Measurements from ENCODE around the gene PER2.

The PER2 gene

DNA sequence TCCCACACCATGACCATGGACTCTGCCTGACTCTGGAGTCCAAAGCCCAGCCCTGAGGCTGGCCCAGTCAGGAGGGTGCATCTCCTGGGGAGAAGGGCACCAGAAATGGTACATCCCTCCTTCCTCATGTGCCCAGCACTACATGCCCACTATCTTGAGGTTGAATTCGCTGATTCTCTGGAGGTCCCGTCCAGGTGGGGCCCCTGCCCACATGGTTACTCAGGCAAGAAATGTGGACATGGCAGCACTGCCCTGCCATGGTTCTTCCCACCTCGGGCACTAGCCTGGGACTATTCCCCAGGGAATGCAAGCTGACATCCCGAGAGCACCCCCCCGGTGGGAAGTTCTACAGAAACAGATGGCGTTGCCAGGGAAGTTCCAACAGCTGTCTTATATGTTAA is 33.3 kb downstream of the PER2 start:
- DNase-seq: no peak
- peaks cover 79 to 100% (median 99%) of the 10 kb centered on the region in 3 donors for H3K36me3 ChIP-seq
- intact Hi-C loops (cut with DNase I; ENCODE audit: low total_unique reads): no loop called here

GRCh38 chr2:238254095-238254723 is 34.2 kb downstream of the PER2 start:
- DNase-seq: no peak
- Histone ChIP-seq H3K9me3 (no peaks in the 10 kb centered on the region), H3K4me1 (no peaks in the 10 kb centered on the region), H3K36me3 (peaks cover 79 to 100% (median 99%) of the 10 kb centered on the region in 3 donors), H3K4me3 (no peak overlapping the region), H3K27ac (no peak overlapping the region), H3K27me3 (no peaks in the 10 kb centered on the region)
- intact Hi-C loops (cut with DNase I; ENCODE audit: low total_unique reads): no loop called here
- no peak for TF ChIP-seq CTCF (IDR thresholded peaks at IDR 0.05)

More for the DNA sequence above, 33.3 kb downstream of the PER2 start:
- no peaks in the 10 kb centered on the region for H3K27me3 ChIP-seq
- no peak for TF ChIP-seq CTCF (IDR thresholded peaks at IDR 0.05)
- H3K27ac ChIP-seq: no peak overlapping the region
- H3K9me3 ChIP-seq: no peaks in the 10 kb centered on the region
- H3K4me3 ChIP-seq: no peak overlapping the region
- no peaks in the 10 kb centered on the region for H3K4me1 ChIP-seq

GRCh38 chr2:238252766-238253630 is 35.4 kb downstream of the PER2 start:
- no peak overlapping the region for H3K27ac ChIP-seq
- H3K27me3 ChIP-seq: no peaks in the 10 kb centered on the region
- H3K9me3 ChIP-seq: no peaks in the 10 kb centered on the region
- intact Hi-C loops (cut with DNase I; ENCODE audit: low total_unique reads): no loop called here
- no peak for DNase-seq
- no peaks in the 10 kb centered on the region for H3K4me1 ChIP-seq
- no peak overlapping the region for H3K4me3 ChIP-seq
- H3K36me3 ChIP-seq: peaks cover 74 to 100% (median 93%) of the 10 kb centered on the region in 3 donors
- no peak for TF ChIP-seq CTCF (IDR thresholded peaks at IDR 0.05)

DNA sequence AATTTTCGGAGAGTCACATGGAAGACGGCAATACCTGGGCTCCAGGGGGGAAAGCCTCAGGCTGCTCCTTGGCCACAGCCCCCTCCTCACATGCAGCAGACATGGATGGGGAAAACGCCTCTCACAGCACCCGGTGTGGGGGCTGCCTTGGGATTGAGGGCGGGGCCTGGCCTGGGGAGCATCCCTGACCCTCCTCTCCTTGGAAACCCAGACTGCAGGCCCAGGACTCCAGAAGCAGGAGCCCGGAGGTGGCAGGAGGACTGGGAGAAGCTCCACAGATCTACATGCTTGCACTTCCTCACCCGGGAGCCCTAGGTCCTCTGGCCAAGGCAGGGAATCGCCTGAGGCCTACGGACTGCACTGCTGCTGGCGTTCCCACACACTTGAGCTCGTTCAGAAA is 36.4 kb downstream of the PER2 start:
- no peaks in the 10 kb centered on the region for H3K4me1 ChIP-seq
- H3K27me3 ChIP-seq: no peaks in the 10 kb centered on the region
- no peaks in the 10 kb centered on the region for H3K9me3 ChIP-seq
- DNase-seq: no peak
- peaks cover 68 to 100% (median 93%) of the 10 kb centered on the region in 3 donors for H3K36me3 ChIP-seq
- intact Hi-C loops (cut with DNase I; ENCODE audit: low total_unique reads): no loop called here
- no peak overlapping the region for H3K4me3 ChIP-seq
- no peak for TF ChIP-seq CTCF (IDR thresholded peaks at IDR 0.05)
- H3K27ac ChIP-seq: no peak overlapping the region

- Histone ChIP-seq H3K4me3 (no peak overlapping the region), H3K27ac (no peak overlapping the region), H3K4me1 (no peaks in the 10 kb centered on the region), H3K27me3 (no peaks in the 10 kb centered on the region), H3K36me3 (peaks cover 62 to 100% (median 93%) of the 10 kb centered on the region in 3 donors), H3K9me3 (no peaks in the 10 kb centered on the region)
- TF ChIP-seq CTCF (IDR thresholded peaks at IDR 0.05): no peak
- intact Hi-C loops (cut with DNase I; ENCODE audit: low total_unique reads): no loop called here
- no peak for DNase-seq
Measured at GRCh38 chr2:238251331-238251730, 37.1 kb downstream of the PER2 start.
